COR-L47 (cell line): ENCODE results near the gene KIAA0513.

Experiments
- DNase-seq: peaks from one replicate; lab custom pipeline; 2025; lab: John Stamatoyannopoulos, UW

Gene KIAA0513

GRCh38 chr16:85090873-85091521, 63.4 kb downstream of the KIAA0513 start:
- DNase-seq, result no peak

GRCh38 chr16:85091522-85091910, 63.9 kb downstream of the KIAA0513 start:
- no peak for DNase-seq

- DNase-seq, result no peak
Observed at GRCh38 chr16:85092309-85092708, 64.7 kb downstream of the KIAA0513 start.

- DNase-seq, result no peak
Observed at GRCh38 chr16:85092851-85093250, 65.3 kb downstream of the KIAA0513 start.

GRCh38 chr16:85093705-85094104, 66.1 kb downstream of the KIAA0513 start:
- no peak for DNase-seq

GRCh38 chr16:85094176-85094805, 66.7 kb downstream of the KIAA0513 start:
- DNase-seq, result no peak

- no peak for DNase-seq
Observed at GRCh38 chr16:85094812-85095211, 67.2 kb downstream of the KIAA0513 start.

GRCh38 chr16:85096921-85097320, 69.3 kb downstream of the KIAA0513 start:
- no peak for DNase-seq

GRCh38 chr16:85098565-85098964, 71.0 kb downstream of the KIAA0513 start:
- no peak for DNase-seq

- no peak for DNase-seq
Observed at GRCh38 chr16:85100265-85100664, 72.7 kb downstream of the KIAA0513 start.

GRCh38 chr16:85101956-85102630, 74.5 kb downstream of the KIAA0513 start:
- no peak for DNase-seq

GRCh38 chr16:85103114-85104079, 75.8 kb downstream of the KIAA0513 start:
- no peak for DNase-seq

GRCh38 chr16:85104147-85104546, 76.6 kb downstream of the KIAA0513 start:
- DNase-seq, result no peak

- DNase-seq, result no peak
Observed at GRCh38 chr16:85104821-85105391, 77.3 kb downstream of the KIAA0513 start.

- DNase-seq, result no peak
Observed at GRCh38 chr16:85105475-85105874, 77.9 kb downstream of the KIAA0513 start.

GRCh38 chr16:85107083-85107482, 79.5 kb downstream of the KIAA0513 start:
- DNase-seq, result no peak

GRCh38 chr16:85107532-85107931, 79.9 kb downstream of the KIAA0513 start:
- DNase-seq, result no peak

- no peak for DNase-seq
Observed at GRCh38 chr16:85110105-85110504, 82.5 kb downstream of the KIAA0513 start.

- no peak for DNase-seq
Observed at GRCh38 chr16:85111184-85111583, 83.6 kb downstream of the KIAA0513 start.

GRCh38 chr16:85112364-85112763, 84.8 kb downstream of the KIAA0513 start, which contains the start of gene CIBAR2:
Gene CIBAR2, minus strand, starts transcription at chr16:85112472. Its CDS starts 120 bp downstream, at chr16:85112352.
- DNase-seq, result peak; percentile 84

GRCh38 chr16:85113168-85113733, 85.7 kb downstream of the KIAA0513 start:
- DNase-seq, result no peak
